Loucy (cell line): ENCODE measurements around the gene KIAA2012.

Experiments
- EZH2phosphoT487 ChIP-seq: fragments of 200-600 bp; IDR thresholded peaks from 2 replicates; pipeline ENCODE4 v1.6.1; 2018; ENCODE audit warnings: antibody characterized with exemption, mild to moderate bottlenecking, moderate library complexity, borderline replicate concordance
- TF ChIP-seq, protein P1 (sequence below): fragments of 200-600 bp; sonication (generic); conservative IDR thresholded peaks from 2 replicates; pipeline ENCODE4 v1.5.1; 2014; ENCODE audit warnings: mild to moderate bottlenecking, antibody characterized with exemption, low read length

DNA sequence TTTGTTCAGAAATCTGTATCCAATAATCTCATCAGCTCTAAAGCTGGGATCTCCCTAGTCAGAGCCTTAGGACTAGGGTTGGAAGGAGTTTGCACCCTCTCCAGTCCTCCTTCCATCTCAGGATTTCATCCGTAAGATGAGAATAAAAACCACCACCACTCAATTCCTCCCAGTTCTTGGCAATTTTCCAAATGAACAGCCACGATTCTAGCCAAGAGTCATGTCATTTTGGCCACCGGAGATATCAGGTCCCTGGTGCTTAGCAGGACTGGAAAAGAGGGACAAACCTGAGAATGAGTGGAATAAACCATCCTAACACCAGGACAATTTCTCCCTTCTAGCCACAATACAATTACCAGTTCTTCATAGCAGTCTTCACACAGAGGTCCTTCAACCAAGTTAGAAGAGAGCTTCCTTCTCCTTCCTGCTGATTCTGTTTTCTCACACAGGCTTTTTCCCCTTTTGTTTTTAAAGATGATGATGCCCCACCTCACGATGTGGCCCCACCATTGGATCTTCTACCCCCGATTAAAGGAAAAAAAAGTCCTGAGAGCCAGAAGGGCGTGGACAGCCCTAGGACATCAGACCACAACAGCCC lies 36.2 kb downstream of the KIAA2012 start:
- TF ChIP-seq, protein P1, sequence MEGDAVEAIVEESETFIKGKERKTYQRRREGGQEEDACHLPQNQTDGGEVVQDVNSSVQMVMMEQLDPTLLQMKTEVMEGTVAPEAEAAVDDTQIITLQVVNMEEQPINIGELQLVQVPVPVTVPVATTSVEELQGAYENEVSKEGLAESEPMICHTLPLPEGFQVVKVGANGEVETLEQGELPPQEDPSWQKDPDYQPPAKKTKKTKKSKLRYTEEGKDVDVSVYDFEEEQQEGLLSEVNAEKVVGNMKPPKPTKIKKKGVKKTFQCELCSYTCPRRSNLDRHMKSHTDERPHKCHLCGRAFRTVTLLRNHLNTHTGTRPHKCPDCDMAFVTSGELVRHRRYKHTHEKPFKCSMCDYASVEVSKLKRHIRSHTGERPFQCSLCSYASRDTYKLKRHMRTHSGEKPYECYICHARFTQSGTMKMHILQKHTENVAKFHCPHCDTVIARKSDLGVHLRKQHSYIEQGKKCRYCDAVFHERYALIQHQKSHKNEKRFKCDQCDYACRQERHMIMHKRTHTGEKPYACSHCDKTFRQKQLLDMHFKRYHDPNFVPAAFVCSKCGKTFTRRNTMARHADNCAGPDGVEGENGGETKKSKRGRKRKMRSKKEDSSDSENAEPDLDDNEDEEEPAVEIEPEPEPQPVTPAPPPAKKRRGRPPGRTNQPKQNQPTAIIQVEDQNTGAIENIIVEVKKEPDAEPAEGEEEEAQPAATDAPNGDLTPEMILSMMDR, result no peak
- no peak for TF ChIP-seq EZH2phosphoT487
